Measurements from ENCODE around the gene S100A9. TPM values are rescaled to one million over a fixed set of nuclear protein-coding genes. Genes with fewer than 3 reads are reported as not detected.

S100A9 gene
- polyA plus RNA-seq, 1 donor from 2014 or later, result not detected

GRCh38 chr1:153344718-153345025 lies 13.0 kb upstream of the S100A9 start:
- no peaks in the 10 kb centered on the region for H3K9me2 ChIP-seq (ENCODE audit: insufficient read depth, low read length)
- H3K4me3 ChIP-seq (ENCODE audit: low read length), result no peak overlapping the region
- no peaks in the 10 kb centered on the region for H3K9me3 ChIP-seq (ENCODE audit: low read length)
- no peak overlapping the region for H2AFZ ChIP-seq (ENCODE audit: low read depth, low read length)
- H3F3A ChIP-seq (ENCODE audit: insufficient read depth, low read length, poor library complexity, severe bottlenecking), result no peaks in the 10 kb centered on the region
- no peak overlapping the region for H3K9ac ChIP-seq (ENCODE audit: low read length)
- no peaks in the 10 kb centered on the region for H4K20me1 ChIP-seq (ENCODE audit: insufficient read depth)
- no peaks in the 10 kb centered on the region for H3K79me2 ChIP-seq (replicated peaks; ENCODE audit: insufficient read depth, low read length)
- H3K36me3 ChIP-seq (ENCODE audit: insufficient read depth, low read length), result no peaks in the 10 kb centered on the region
- no peaks in the 10 kb centered on the region for H3K27me3 ChIP-seq (ENCODE audit: insufficient read depth, low read depth, low read length)
- H3K4me2 ChIP-seq (ENCODE audit: low read length), result no peak overlapping the region
- H3K27ac ChIP-seq (ENCODE audit: low read length), result no peak overlapping the region
- TF ChIP-seq POLR2AphosphoS5 (IDR thresholded peaks at IDR 0.05) (no peak), TAF1 (IDR thresholded peaks at IDR 0.05; ENCODE audit: low read depth) (no peak)

GRCh38 chr1:153345187-153346076 lies 12.2 kb upstream of the S100A9 start:
- Histone ChIP-seq H3K9me3 (ENCODE audit: low read length) (no peaks in the 10 kb centered on the region), H3K27ac (ENCODE audit: low read length) (no peak overlapping the region), H3K27me3 (ENCODE audit: insufficient read depth, low read depth, low read length) (no peaks in the 10 kb centered on the region), H3K4me3 (ENCODE audit: low read length) (no peak overlapping the region), H4K20me1 (ENCODE audit: insufficient read depth) (no peaks in the 10 kb centered on the region), H3K79me2 (replicated peaks; ENCODE audit: insufficient read depth, low read length) (no peaks in the 10 kb centered on the region), H3K4me2 (ENCODE audit: low read length) (no peak overlapping the region), H2AFZ (ENCODE audit: low read depth, low read length) (no peak overlapping the region), H3K9ac (ENCODE audit: low read length) (no peak overlapping the region), H3F3A (ENCODE audit: insufficient read depth, low read length, poor library complexity, severe bottlenecking) (no peaks in the 10 kb centered on the region), H3K9me2 (ENCODE audit: insufficient read depth, low read length) (no peaks in the 10 kb centered on the region), H3K36me3 (ENCODE audit: insufficient read depth, low read length) (no peaks in the 10 kb centered on the region)
- TF ChIP-seq MXI1 (conservative IDR thresholded peaks at IDR 0.05; ENCODE audit: poor library complexity, severe bottlenecking), result no peak
- no peak for TF ChIP-seq EP300 (conservative IDR thresholded peaks at IDR 0.05; ENCODE audit: poor library complexity, severe bottlenecking)
- TF ChIP-seq SMC3 (conservative IDR thresholded peaks at IDR 0.05; ENCODE audit: poor library complexity), result no peak
- no peak for TF ChIP-seq RAD21 (conservative IDR thresholded peaks at IDR 0.05)
- no peak for TF ChIP-seq POLR2AphosphoS5 (IDR thresholded peaks at IDR 0.05)
- TF ChIP-seq REST (IDR thresholded peaks at IDR 0.05; ENCODE audit: borderline replicate concordance), result no peak
- TF ChIP-seq CTCF (IDR thresholded peaks at IDR 0.05; ENCODE audit: poor library complexity, severe bottlenecking), result no peak
- no peak for TF ChIP-seq TAF1 (IDR thresholded peaks at IDR 0.05; ENCODE audit: low read depth)
- TF ChIP-seq EZH2 (IDR thresholded peaks at IDR 0.05; ENCODE audit: borderline replicate concordance, insufficient read depth, low read length, poor library complexity, severe bottlenecking), result no peak

Data from neural cell (in vitro differentiated cells).